Fibroblast of peridontal ligament (primary cell): ENCODE results near the gene CFAP53.
"Not testable (repeated sequence)": the region's sequence is repeated elsewhere in the genome, so short reads cannot be mapped to it uniquely, and the experiment has no call there.

Experiments used
- DNase-seq: peaks from one replicate; pipeline ENCODE4 v3.0.0-alpha.2; 2010; ENCODE audit errors: extremely low read depth

Gene CFAP53

DNA sequence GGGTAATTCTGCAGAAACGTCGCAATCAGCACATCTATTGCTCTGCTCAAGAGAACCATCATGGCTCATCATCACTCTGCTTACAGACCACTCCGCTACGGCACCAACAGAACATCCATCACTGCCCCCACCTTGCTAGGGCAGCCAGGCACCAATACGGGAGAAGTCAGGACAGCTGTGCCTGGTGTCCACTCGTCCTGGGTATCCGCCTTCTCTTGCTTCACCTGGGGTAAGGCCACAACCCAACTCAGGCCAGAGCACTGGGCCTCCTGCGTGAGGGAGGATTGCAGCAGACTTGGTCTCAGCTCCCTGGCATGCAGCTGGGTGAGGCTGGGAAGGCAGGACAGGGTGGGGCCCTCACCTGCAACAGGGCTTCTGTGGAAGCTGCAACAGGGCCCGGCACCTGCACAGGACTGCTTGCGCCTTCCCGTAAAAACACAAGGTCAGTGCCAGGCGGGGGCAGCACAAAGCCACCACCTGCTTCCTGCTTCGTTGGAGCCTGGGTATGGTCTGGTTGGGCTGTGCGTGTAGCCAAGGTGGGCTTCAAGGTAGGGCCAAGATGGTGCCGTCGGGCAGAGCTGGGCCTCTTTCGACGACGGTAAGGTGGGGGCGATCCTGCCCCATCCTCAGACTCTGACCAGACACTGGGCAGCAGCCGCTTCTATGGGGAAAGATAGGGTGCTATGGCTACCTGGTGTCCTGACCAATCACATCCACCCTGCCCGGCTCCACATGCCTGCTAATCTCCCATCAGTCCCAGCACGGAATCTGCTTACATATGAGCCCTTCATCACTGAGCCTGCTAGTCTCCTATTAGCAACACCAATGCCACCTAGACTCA, 7.1 kb upstream of the CFAP53 start:
- DNase-seq: no peak

GRCh38 chr18:50272568-50272967, 6.3 kb upstream of the CFAP53 start:
- DNase-seq: no peak

GRCh38 chr18:50268022-50268747, 1.9 kb upstream of the CFAP53 start:
- peak; percentile 62 for DNase-seq

GRCh38 chr18:50262977-50263376, 3.3 kb downstream of the CFAP53 start:
- no peak for DNase-seq

- no peak for DNase-seq
Measured at GRCh38 chr18:50250935-50251334, 15.4 kb downstream of the CFAP53 start.

DNA sequence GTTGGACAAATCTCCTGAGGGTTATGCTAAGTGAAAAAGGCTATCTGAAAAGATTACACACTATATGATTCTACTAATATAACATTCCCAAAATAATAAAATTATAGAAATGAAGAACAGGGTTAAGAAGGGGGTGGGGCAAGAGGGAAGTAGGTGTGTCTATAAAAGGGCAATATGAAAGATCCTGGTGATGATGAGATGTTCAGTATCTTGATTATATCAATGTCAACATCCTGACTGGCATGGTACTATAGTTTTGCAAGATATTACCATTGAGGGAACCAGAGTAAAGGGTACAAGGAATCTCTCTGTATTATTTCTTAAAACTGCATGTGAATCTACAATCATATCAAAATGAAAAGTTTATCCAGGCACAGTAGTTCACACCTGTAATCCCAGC, 16.7 kb downstream of the CFAP53 start:
- DNase-seq: no peak

DNA sequence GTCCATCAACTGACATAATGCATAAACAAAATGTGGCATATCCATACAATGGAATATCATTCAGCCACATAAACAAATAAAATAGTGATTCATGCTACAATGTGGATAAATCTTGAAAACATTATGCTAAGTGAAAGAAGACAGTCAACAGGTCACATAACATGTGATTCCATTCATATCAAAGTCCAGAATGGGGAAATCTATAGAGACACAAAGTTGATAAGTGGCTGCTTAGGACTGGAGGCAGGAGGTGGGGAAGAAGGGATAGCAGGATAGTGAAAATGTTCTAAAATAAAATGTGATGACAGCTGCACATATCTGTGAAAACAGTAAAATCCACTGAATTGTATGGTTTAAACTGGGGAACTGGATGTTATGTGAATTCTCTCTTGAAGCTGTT, 18.7 kb downstream of the CFAP53 start:
- DNase-seq: no peak

DNA sequence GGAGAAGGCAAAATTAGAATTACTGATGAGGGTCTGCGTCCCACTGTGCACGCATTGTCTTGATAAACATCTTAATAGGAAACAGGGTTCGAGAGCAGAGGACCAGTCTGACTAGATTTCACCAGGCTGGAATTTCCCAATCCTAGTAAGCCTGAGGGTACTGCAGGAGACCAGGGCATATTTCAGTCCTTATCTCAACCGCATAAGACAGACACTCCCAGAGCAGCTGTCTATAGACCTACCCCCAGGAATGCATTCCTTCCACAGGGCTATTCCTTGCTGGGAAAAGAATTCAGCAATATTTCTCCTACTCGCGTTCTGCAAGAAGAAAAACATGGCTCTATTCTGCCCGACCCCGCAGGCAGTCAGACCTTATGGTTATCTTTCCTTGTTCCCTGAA, 24.5 kb downstream of the CFAP53 start:
- not testable (repeated sequence) for DNase-seq

GRCh38 chr18:50240080-50240563, 26.2 kb downstream of the CFAP53 start:
- DNase-seq: no peak

DNA sequence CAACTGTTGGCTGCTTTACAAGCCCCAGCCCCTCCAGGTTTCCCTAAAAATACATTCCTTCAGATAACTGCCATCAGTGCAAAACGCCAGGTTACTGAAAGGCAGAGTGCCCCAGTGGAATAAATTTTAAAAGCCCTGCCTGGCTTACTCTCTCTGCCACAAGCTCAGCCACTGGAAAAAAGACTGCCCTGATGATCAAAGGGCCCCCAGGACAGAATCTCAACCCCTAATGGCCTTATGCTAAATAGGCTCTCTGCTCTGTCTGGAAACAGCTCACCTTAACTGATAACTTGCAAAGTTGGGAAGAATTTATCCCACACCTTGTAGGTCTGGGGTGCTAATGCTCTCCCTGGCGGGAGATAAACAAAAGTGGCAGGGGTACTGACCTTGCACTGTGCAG, 33.9 kb downstream of the CFAP53 start:
- no peak for DNase-seq

GRCh38 chr18:50231621-50232020, 34.7 kb downstream of the CFAP53 start:
- no peak for DNase-seq

GRCh38 chr18:50220249-50220648, 46.0 kb downstream of the CFAP53 start:
- DNase-seq: not testable (repeated sequence)

DNA sequence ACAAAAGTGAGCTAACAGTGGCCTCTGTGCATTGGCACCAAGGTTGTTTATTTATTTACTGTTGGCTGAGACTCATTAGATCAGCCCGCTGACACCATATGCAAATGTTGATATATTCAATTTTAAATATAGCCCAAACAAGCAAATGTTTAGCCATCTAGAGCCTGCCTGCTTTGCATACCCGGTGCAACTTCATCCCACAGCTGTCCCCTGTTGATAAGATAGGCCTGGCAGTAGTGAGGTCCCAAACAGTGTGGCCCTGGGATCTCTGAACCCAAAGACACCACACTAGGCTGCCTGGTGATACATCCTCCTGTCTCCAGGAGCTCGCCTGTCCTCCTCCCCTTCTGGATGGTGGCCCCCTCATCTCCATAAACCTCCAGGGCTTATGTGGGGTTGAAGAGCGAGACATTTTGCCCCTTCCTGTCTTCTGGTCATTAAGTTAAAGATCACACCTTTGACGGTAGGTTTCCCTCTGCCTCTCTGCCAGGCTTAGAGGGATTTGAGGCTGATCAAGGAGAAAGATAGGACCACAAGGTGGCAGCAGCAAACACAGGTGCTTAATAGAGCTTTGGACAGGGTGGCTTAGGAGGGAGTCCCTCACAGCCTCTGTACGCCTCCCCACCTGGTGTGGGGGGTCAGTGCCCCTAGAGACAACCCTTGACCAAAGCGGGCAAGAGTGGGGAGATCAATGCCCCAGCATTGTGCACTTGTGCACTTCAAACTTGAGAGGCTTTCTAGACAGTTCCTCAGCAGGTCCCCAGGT, 47.7 kb downstream of the CFAP53 start:
- peak; percentile 4 for DNase-seq

DNA sequence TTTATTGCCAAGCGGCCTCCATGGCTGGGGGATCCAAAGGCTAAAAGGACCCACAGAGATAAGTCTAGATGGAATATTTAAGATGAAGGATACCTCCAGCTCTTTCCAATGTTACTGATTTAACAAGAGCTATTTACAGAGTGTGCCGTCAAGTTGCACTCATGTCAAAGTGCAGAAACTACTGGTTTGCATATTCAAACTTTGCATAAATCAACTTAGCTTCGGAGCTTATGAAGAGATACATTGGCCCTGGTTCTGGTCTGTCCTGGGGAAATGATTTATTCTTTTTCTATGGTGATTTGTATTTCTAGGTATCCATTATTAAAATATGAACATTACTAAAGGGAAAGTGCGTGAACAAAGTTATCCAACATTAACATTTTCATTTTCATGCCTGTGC, 57.0 kb downstream of the CFAP53 start:
- no peak for DNase-seq

DNA sequence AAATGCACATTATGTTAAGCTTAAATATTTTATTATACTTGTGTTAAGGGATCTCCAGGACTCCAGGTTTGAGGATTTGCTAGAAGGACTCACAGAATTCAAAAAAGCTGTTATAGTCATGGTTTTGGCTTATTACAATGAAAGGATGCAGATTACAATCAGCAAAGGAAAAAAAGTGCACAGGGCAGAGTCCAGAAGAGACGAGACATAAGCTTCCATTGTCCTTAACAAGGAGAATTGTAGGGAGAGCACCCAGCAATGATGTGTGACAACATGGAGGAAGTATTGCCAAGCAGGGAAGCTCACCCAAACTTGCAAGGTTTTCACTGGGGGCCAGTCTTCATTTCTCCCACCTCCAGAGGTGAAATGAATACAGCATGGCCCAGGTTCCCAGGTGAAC, 58.6 kb downstream of the CFAP53 start:
- no peak for DNase-seq

GRCh38 chr18:50203801-50204604, 62.3 kb downstream of the CFAP53 start:
- peak; percentile 9 for DNase-seq

GRCh38 chr18:50201476-50202018, 64.7 kb downstream of the CFAP53 start:
- no peak for DNase-seq

- no peak for DNase-seq
Measured at GRCh38 chr18:50199921-50200320, 66.4 kb downstream of the CFAP53 start.

DNA sequence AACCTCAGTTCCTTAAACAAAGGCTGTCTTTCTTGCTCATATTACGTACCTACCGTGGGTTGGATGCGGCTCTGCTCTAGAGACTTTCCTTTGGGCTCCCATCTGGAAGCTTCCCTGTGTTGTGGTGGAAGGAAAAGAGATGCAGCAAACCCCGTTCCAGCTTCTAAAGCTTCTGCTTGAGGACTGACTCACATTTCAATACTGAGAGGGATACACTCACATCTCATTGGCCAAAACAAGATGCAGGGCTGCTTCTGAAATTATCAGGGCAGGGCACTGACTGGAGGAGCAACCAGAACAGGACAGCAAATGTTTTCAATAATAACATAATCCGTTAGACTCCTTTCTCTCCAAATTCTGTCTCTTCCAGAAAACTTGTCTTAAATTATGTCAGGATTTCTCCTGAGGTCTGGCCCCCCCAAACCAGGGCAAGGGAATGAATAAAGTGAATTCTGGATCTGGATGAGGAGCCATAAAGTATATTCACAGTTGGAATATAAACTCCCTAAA, 66.9 kb downstream of the CFAP53 start:
- no peak for DNase-seq

GRCh38 chr18:50196261-50196660, 70.0 kb downstream of the CFAP53 start:
- no peak for DNase-seq

GRCh38 chr18:50195689-50196088, 70.6 kb downstream of the CFAP53 start:
- DNase-seq: no peak
